Measurements from ENCODE around the gene MYL4. TPM values are rescaled to one million over a fixed set of nuclear protein-coding genes. Genes with fewer than 3 reads are reported as not detected.
"Not testable (repeated sequence)": the region's sequence is repeated elsewhere in the genome, so short reads cannot be mapped to it uniquely, and the experiment has no call there.

MYL4 gene
- total and polyA plus RNA-seq, 3 experiments from 2014 or later: not detected

DNA sequence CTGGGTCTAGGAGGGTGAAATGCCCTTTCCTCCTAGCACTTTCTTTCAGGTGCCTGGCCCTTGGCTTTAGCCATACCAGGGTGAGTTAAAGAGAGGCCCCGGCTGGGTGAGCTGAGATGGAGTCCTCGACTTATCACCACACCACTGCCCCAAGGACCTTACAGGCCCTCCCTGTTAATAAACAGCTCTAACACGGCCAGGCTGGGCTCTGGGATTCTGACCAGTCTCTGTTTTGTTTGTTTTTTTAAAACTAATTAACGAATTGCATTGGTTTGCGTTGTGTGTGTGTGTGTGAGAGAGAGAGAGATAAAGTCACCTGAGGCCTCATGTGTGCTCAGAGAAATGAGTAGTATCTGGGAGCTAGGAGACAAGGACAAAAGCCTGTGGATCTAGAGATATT lies 14.3 kb downstream of the MYL4 start:
- H3K9me3 Mint-ChIP-seq: peaks cover 0 to 3% (median 0%) of the 10 kb centered on the region in 5 donors

DNA sequence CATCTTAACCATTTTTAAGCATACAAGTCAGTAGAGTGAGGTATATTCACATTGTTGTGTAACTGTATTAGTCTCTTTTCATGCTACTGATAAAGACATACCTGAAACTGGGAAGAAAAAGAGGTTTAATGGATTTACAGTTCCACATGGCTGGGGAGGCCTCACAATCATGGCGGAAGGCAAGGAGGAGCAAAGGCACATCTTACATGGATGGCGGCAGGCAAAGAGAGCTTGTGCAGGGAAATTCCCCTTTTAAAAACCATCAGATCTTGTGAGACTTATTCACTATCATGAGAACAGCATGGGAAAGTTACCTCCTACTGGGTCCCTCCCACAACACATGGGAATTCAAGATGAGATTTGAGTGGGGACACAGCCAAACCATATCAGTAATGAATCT lies 14.9 kb downstream of the MYL4 start:
- peak overlapping the region in 6 of 8 donors; percentile 3 to 88 (median 26) for H3K27ac Mint-ChIP-seq
- POLR2A ChIA-PET, H3K4me3 Mint-ChIP-seq: not testable (repeated sequence)

More for the DNA sequence above, 14.3 kb downstream of the MYL4 start:
- H3K4me1 Mint-ChIP-seq: peaks cover 33 to 37% (median 33%) of the 10 kb centered on the region in 3 donors
- peak overlapping the region in 5 of 8 donors; percentile 10 to 76 (median 31) for H3K27ac Mint-ChIP-seq
- DNase-seq: no peak
- Histone ChIP-seq H3K27ac (ENCODE audit: low read depth, low read length) (no peak overlapping the region), H3K36me3 (ENCODE audit: insufficient read depth, low read length) (no peaks in the 10 kb centered on the region), H3K27me3 (ENCODE audit: insufficient read depth, low read length, poor library complexity, severe bottlenecking) (no peaks in the 10 kb centered on the region), H3K9me3 (ENCODE audit: low read length) (no peaks in the 10 kb centered on the region), H3K4me1 (ENCODE audit: insufficient read depth, low read length) (peaks cover 30% of the 10 kb centered on the region), H3K4me3 (ENCODE audit: low read length) (no peak overlapping the region)
- no peaks in the 10 kb centered on the region for H3K27me3 Mint-ChIP-seq
- peak overlapping the region in 1 of 7 donors; percentile 74 for H3K4me3 Mint-ChIP-seq
- no peaks in the 10 kb centered on the region for H3K36me3 Mint-ChIP-seq
- POLR2A ChIA-PET: no interaction called here
- CTCF ChIA-PET: interaction anchor here (1.0 kb wide), 1 partner anchor 9 kb away, joined by 3 read pairs; no protein-coding TSS in a partner anchor

DNA sequence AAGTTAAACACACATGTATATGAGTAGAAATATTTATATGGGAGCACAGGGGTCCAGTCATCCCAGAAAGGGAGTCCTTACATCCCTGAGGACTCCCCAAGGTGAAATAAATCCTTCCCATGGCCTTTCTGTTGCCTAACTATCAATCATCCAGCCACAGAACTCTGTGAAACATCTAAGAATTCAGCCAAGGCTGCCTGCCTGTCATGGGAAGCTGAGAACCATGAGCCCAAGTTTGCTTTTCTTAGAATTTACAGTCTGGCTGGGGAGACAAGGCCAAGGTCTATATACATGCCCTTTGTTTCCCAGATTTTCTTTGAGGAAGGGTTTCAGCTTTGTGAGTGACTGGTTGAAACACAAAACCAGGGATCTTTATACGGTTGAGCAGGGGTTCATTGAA lies 15.8 kb downstream of the MYL4 start:
- Histone ChIP-seq H3K4me1 (ENCODE audit: insufficient read depth, low read length) (peaks cover 19% of the 10 kb centered on the region), H3K36me3 (ENCODE audit: insufficient read depth, low read length) (no peaks in the 10 kb centered on the region), H3K9me3 (ENCODE audit: low read length) (no peaks in the 10 kb centered on the region), H3K4me3 (ENCODE audit: low read length) (no peak overlapping the region), H3K27me3 (ENCODE audit: insufficient read depth, low read length, poor library complexity, severe bottlenecking) (no peaks in the 10 kb centered on the region), H3K27ac (ENCODE audit: low read depth, low read length) (peak overlapping the region; percentile 44)
- Mint-ChIP-seq H3K27ac (peak overlapping the region in 5 of 8 donors; percentile 22 to 90 (median 40)), H3K27me3 (peaks cover 0 to 1% of the 10 kb centered on the region in 2 donors), H3K36me3 (no peaks in the 10 kb centered on the region), H3K9me3 (peaks cover 0 to 3% (median 0%) of the 10 kb centered on the region in 5 donors), H3K4me3 (no peak overlapping the region), H3K4me1 (peaks cover 24 to 30% (median 26%) of the 10 kb centered on the region in 3 donors)
- CTCF ChIA-PET: interaction anchor here (1.0 kb wide), 1 partner anchor 382 kb away, joined by 3 read pairs; no protein-coding TSS in a partner anchor
- no peak for DNase-seq
- POLR2A ChIA-PET: no interaction called here

More for the DNA sequence above, 14.9 kb downstream of the MYL4 start:
- H3K9me3 Mint-ChIP-seq; H3K9me3 ChIP-seq (ENCODE audit: low read length); DNase-seq; H3K27me3 ChIP-seq (ENCODE audit: insufficient read depth, low read length, poor library complexity, severe bottlenecking); H3K27ac ChIP-seq (ENCODE audit: low read depth, low read length); H3K4me3 ChIP-seq (ENCODE audit: low read length); H3K27me3 Mint-ChIP-seq; H3K36me3 Mint-ChIP-seq; H3K36me3 ChIP-seq (ENCODE audit: insufficient read depth, low read length): not testable (repeated sequence)
- CTCF ChIA-PET: interaction anchor here (1.0 kb wide), 2 partner anchors 10 to 383 kb away, joined by 3 read pairs; no protein-coding TSS in a partner anchor
- peaks cover 27 to 31% (median 27%) of the 10 kb centered on the region in 3 donors for H3K4me1 Mint-ChIP-seq
- peaks cover 24% of the 10 kb centered on the region for H3K4me1 ChIP-seq (ENCODE audit: insufficient read depth, low read length)

DNA sequence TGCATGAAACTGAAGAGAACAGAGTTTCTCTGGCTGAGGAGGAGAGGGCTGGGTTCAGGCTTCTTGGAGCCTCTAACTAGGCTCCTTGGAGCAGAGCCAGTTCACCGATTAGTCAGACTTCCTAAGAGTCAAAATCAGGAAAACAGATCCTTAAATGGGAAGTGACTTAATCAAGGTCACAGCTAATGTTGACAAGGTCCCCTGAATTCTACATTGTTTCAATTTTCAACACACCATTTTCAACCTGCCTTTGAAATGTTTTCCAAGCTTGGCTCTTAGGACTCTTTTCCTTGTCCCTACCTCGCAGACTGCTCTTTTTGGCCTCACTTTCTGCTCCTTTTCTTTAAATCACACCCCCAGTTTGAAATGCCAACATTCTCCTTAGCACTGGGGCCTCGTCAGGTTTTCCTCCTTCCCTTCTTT lies 16.3 kb downstream of the MYL4 start:
- H3K27ac Mint-ChIP-seq: peak overlapping the region in 4 of 8 donors; percentile 22 to 77 (median 54)
- H3K4me3 Mint-ChIP-seq: no peak overlapping the region
- DNase-seq: no peak
- Histone ChIP-seq H3K4me3 (ENCODE audit: low read length) (no peak overlapping the region), H3K4me1 (ENCODE audit: insufficient read depth, low read length) (peaks cover 18% of the 10 kb centered on the region), H3K36me3 (ENCODE audit: insufficient read depth, low read length) (no peaks in the 10 kb centered on the region), H3K9me3 (ENCODE audit: low read length) (no peaks in the 10 kb centered on the region), H3K27ac (ENCODE audit: low read depth, low read length) (peak overlapping the region; percentile 44), H3K27me3 (ENCODE audit: insufficient read depth, low read length, poor library complexity, severe bottlenecking) (no peaks in the 10 kb centered on the region)
- H3K36me3 Mint-ChIP-seq: no peaks in the 10 kb centered on the region
- ChIA-PET POLR2A (no interaction called here), CTCF (interaction anchor here (0.6 kb wide), 1 partner anchor 19 kb away, joined by 4 read pairs; no protein-coding TSS in a partner anchor)
- H3K9me3 Mint-ChIP-seq: peaks cover 0 to 3% (median 0%) of the 10 kb centered on the region in 5 donors
- H3K27me3 Mint-ChIP-seq: peaks cover 3 to 4% of the 10 kb centered on the region in 2 donors
- H3K4me1 Mint-ChIP-seq: peaks cover 23 to 30% (median 26%) of the 10 kb centered on the region in 3 donors

DNA sequence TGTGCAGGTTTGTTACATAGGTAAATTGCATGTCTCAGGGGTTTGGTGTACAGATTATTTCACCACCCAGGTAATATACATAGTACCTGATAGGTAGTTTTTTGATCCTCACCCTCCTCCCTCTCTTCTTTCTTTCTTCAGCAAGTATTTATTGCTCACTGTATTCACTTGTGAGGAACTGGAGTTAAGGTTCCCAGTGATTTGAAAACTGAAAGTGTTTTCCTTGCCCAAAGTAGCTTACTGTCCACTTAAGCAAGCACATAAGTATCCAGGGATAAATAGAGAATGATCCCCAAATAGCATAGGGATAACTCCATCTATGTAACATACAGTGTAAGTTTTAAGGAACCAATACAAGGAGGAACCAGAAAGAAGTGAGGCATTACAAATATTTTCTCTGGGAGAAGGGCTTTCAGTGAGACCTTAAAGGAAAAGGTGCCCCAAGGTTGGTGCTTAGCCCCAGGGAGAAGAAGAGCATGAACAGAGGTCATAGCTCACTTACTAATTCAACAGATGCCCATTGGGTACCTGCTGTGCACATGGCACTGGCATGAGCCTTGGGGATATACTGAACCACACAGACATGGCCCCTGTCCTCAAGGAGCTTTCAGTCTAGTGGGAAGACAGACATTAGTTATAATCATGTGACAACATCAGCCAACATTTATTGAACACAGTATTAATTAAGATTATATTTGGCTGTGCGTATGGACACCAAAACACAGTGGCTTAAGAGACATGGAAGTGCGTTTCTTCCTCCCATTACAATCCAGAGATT lies 17.0 kb downstream of the MYL4 start:
- no peak overlapping the region for H3K4me3 ChIP-seq (ENCODE audit: low read length)
- no peaks in the 10 kb centered on the region for H3K9me3 ChIP-seq (ENCODE audit: low read length)
- peaks cover 3 to 6% of the 10 kb centered on the region in 2 donors for H3K27me3 Mint-ChIP-seq
- no peaks in the 10 kb centered on the region for H3K27me3 ChIP-seq (ENCODE audit: insufficient read depth, low read length, poor library complexity, severe bottlenecking)
- peak overlapping the region; percentile 16 for H3K27ac ChIP-seq (ENCODE audit: low read depth, low read length)
- H3K4me3 Mint-ChIP-seq: no peak overlapping the region
- CTCF ChIA-PET: interaction anchor here (0.6 kb wide), 1 partner anchor 20 kb away, joined by 4 read pairs; no protein-coding TSS in a partner anchor
- peaks cover 11% of the 10 kb centered on the region for H3K4me1 ChIP-seq (ENCODE audit: insufficient read depth, low read length)
- no peaks in the 10 kb centered on the region for H3K36me3 ChIP-seq (ENCODE audit: insufficient read depth, low read length)
- H3K4me1 Mint-ChIP-seq: peaks cover 18 to 26% (median 19%) of the 10 kb centered on the region in 3 donors
- DNase-seq: no peak
- peaks cover 0 to 3% (median 0%) of the 10 kb centered on the region in 5 donors for H3K9me3 Mint-ChIP-seq
- peak overlapping the region in 2 of 8 donors; percentile 8 to 31 for H3K27ac Mint-ChIP-seq
- POLR2A ChIA-PET: no interaction called here
- no peaks in the 10 kb centered on the region for H3K36me3 Mint-ChIP-seq

DNA sequence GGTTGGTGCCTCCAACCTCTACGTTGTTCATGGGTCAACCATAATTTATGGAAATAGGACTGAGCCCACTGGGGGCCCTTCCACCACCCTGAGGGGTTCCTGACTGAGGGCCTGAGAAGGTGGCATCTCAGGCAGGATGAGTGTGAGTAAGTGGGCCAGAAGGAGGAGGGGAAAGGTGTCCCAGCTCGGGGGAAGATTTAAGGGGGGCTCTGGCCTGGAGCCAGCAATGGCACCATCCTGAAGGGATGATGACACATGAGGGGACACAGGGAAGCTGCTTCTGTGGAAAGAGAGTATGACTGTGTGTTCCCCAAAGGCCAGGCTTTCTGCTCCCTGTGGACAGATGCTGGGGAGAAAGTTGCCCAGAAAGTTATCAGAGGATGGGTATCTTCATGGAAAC lies 18.7 kb downstream of the MYL4 start:
- Histone ChIP-seq H3K36me3 (ENCODE audit: insufficient read depth, low read length) (no peaks in the 10 kb centered on the region), H3K27ac (ENCODE audit: low read depth, low read length) (no peak overlapping the region), H3K4me3 (ENCODE audit: low read length) (no peak overlapping the region), H3K27me3 (ENCODE audit: insufficient read depth, low read length, poor library complexity, severe bottlenecking) (no peaks in the 10 kb centered on the region), H3K4me1 (ENCODE audit: insufficient read depth, low read length) (peaks cover 8% of the 10 kb centered on the region), H3K9me3 (ENCODE audit: low read length) (no peaks in the 10 kb centered on the region)
- Mint-ChIP-seq H3K4me1 (peaks cover 10 to 15% (median 13%) of the 10 kb centered on the region in 3 donors), H3K27ac (no peak overlapping the region), H3K9me3 (peaks cover 0 to 3% (median 0%) of the 10 kb centered on the region in 5 donors), H3K27me3 (peaks cover 3 to 6% of the 10 kb centered on the region in 2 donors), H3K4me3 (no peak overlapping the region), H3K36me3 (no peaks in the 10 kb centered on the region)
- DNase-seq: no peak
- CTCF ChIA-PET: no interaction called here
- POLR2A ChIA-PET: interaction anchor here (0.5 kb wide), 1 partner anchor 387 kb away, joined by 8 read pairs; no protein-coding TSS in a partner anchor

DNA sequence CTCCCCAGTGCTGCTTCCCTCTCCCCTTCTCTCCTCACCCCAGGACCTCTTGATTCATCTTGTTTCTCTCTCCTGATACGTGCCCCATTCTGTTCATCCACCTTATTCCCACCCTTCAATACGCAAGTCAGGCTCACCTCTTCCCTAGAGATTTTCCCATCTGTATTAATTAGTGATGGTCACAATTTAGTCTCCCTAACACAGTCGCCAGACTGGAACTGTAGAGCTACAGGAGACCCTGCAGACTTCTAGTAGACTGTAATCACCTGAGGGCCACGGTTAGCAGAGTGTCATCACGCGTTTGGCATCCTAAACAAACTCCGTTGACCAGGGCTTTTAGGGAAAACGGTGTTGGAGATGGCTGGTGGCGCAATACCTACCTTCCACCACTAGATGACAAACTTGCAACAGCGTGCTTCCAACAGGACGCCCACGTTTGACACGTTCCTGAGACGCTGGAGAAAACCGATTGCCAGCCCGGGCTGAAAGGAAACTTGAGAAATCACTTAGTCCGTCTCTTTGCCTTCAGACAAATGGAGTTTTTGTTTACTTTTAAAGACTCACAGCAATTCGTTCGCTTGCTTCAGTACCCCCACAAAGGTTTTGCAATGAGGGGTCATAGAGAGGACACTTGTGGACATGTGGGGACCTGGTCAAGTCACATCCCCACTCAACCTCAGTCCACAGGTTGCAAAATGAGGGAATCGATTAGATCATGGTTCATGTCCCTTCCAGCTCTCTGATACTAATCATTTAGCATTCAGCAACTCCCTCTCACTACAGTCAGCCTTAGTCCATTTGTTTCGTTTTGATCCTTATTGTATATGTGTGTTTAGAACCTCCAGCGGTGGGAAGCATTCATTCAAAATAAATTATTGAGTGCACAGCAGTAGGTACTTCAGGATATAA lies 20.6 kb downstream of the MYL4 start:
- CTCF ChIA-PET: interaction anchor here (0.8 to 3.3 kb wide), 11 partner anchors 10 to 388 kb away, joined by 3 to 24 read pairs (median 4); no protein-coding TSS in a partner anchor
- peak overlapping the region in 1 of 8 donors; percentile 45 for H3K27ac Mint-ChIP-seq

More for the DNA sequence above, 20.6 kb downstream of the MYL4 start:
- Mint-ChIP-seq H3K27me3 (peaks cover 3 to 6% of the 10 kb centered on the region in 2 donors), H3K9me3 (no peaks in the 10 kb centered on the region), H3K36me3 (no peaks in the 10 kb centered on the region), H3K4me1 (peaks cover 10 to 15% (median 13%) of the 10 kb centered on the region in 3 donors), H3K4me3 (peak overlapping the region in 6 of 7 donors; percentile 4 to 79 (median 59))
- Histone ChIP-seq H3K27ac (ENCODE audit: low read depth, low read length) (peak overlapping the region; percentile 19), H3K4me1 (ENCODE audit: insufficient read depth, low read length) (peaks cover 8% of the 10 kb centered on the region), H3K4me3 (ENCODE audit: low read length) (peak overlapping the region; percentile 25), H3K27me3 (ENCODE audit: insufficient read depth, low read length, poor library complexity, severe bottlenecking) (no peaks in the 10 kb centered on the region), H3K9me3 (ENCODE audit: low read length) (no peaks in the 10 kb centered on the region), H3K36me3 (ENCODE audit: insufficient read depth, low read length) (no peaks in the 10 kb centered on the region)
- DNase-seq: peak; percentile 36 to 73 (median 54)
- POLR2A ChIA-PET: interaction anchor here (0.6 to 1.0 kb wide), 2 partner anchors 70 to 403 kb away, joined by 3 read pairs; no protein-coding TSS in a partner anchor
